ENCODE measurements around the gene PEX26.

- TF ChIP-seq CTCF (IDR thresholded peaks at IDR 0.05): no peak
- no peak for TF ChIP-seq POLR2AphosphoS5 (IDR thresholded peaks at IDR 0.05; ENCODE audit: low read depth, low read length)
- TF ChIP-seq TCF7L2 (IDR thresholded peaks at IDR 0.05; ENCODE audit: low read depth, low read length): no peak
These were observed 53.1 kb downstream of the PEX26 start for GRCh38 chr22:18130699-18131429.
